Neural cell (in vitro differentiated cells): ENCODE data around the gene UPK3BL1. TPM values are rescaled to one million over a fixed set of nuclear protein-coding genes. Genes with fewer than 3 reads are reported as not detected.
"Not testable (repeated sequence)": the region's sequence is repeated elsewhere in the genome, so short reads cannot be mapped to it uniquely, and the experiment has no call there.

ENCODE experiments used
- H2AFZ ChIP-seq: fragments of 200-600, 300-800 bp; sonication (generic), shearing (Covaris generic); 2 replicates; pipeline ENCODE4 v1.6.0; 2014; ENCODE audit warnings: low read depth, mild to moderate bottlenecking, antibody characterized with exemption, low read length, moderate library complexity
- H3F3A ChIP-seq: fragments of 200-600 bp; shearing (Covaris generic); 2 replicates; pipeline ENCODE4 v1.6.1; 2016; ENCODE audit warnings: mild to moderate bottlenecking, moderate library complexity, mixed read lengths, antibody characterized with exemption, low read length; ENCODE audit not compliant: insufficient read depth, poor library complexity, severe bottlenecking
- H3K27ac ChIP-seq: fragments of 200-600, 300-800 bp; sonication (generic), shearing (Covaris generic); 2 replicates; pipeline ENCODE4 v1.5.1; 2014; ENCODE audit warnings: mild to moderate bottlenecking, low read length, moderate library complexity
- H3K27me3 ChIP-seq: fragments of 300-800, 200-600 bp; sonication (generic), shearing (Covaris generic); 2 replicates; pipeline ENCODE4 v1.6.0; 2014; ENCODE audit warnings: mild to moderate bottlenecking, low read depth, low read length, moderate library complexity; ENCODE audit not compliant: insufficient read depth
- H3K36me3 ChIP-seq: fragments of 300-800, 200-600 bp; sonication (generic), shearing (Covaris generic); 2 replicates; pipeline ENCODE4 v1.5.1; 2014; ENCODE audit warnings: mild to moderate bottlenecking, antibody characterized with exemption, low read length, moderate library complexity; ENCODE audit not compliant: insufficient read depth
- H3K4me2 ChIP-seq: fragments of 300-800, 200-600 bp; sonication (generic), shearing (Covaris generic); 2 replicates; pipeline ENCODE4 v1.6.0; 2014; ENCODE audit warnings: mild to moderate bottlenecking, low read length
- H3K4me3 ChIP-seq: fragments of 300-800, 200-600 bp; sonication (generic), shearing (Covaris generic); 2 replicates; pipeline ENCODE4 v1.5.1; 2014; ENCODE audit warnings: mild to moderate bottlenecking, low read length, moderate library complexity
- H3K79me2 ChIP-seq: fragments of 200-600 bp; shearing (Covaris generic); replicated peaks from 2 replicates; pipeline ENCODE4 v1.6.0; 2014; ENCODE audit warnings: mild to moderate bottlenecking, low read length, moderate library complexity; ENCODE audit not compliant: insufficient read depth
- H3K9ac ChIP-seq: fragments of 300-800, 200-600 bp; sonication (generic), shearing (Covaris generic); 2 replicates; pipeline ENCODE4 v1.6.1; 2016; ENCODE audit warnings: mild to moderate bottlenecking, low read length, mixed read lengths
- H3K9me2 ChIP-seq: fragments of 200-600 bp; shearing (Covaris generic); 2 replicates; pipeline ENCODE4 v1.6.1; 2016; ENCODE audit warnings: mild to moderate bottlenecking, low read length, mixed read lengths; ENCODE audit not compliant: insufficient read depth
- H3K9me3 ChIP-seq: fragments of 200-600, 300-800 bp; sonication (generic), shearing (Covaris generic); 2 replicates; pipeline ENCODE4 v1.6.1; 2016; ENCODE audit warnings: mild to moderate bottlenecking, mixed run types, low read length, moderate library complexity, mixed read lengths
- H4K20me1 ChIP-seq: fragments of 200-600 bp; shearing (Covaris generic); 2 replicates; pipeline ENCODE4 v1.6.1; 2016; ENCODE audit warnings: mild to moderate bottlenecking, mixed run types; ENCODE audit not compliant: insufficient read depth
- polyA plus RNA-seq: library from polyadenylated mRNA; depleted of rRNA; stranded (reverse); fragments of >200 nt; gene quantifications from 2 replicates; pipeline ENCODE4 v1.2.3, GENCODE V29; 2014
- small RNA-seq, 3 experiments: library from RNA; depleted of rRNA; stranded (forward); fragments of <200 nt; gene quantifications; one replicate each; pipeline ENCODE3, GENCODE V24; 2012

Gene UPK3BL1
- polyA plus RNA-seq, 1 donor from 2014 or later, result 30.2 TPM

GRCh38 chr7:102592477-102593019 lies 50.0 kb downstream of the UPK3BL1 start:
- H3K27ac ChIP-seq, H4K20me1 ChIP-seq, H3F3A ChIP-seq, H3K36me3 ChIP-seq, H2AFZ ChIP-seq, H3K9me3 ChIP-seq, H3K79me2 ChIP-seq, H3K4me2 ChIP-seq, H3K9ac ChIP-seq, H3K9me2 ChIP-seq, H3K4me3 ChIP-seq, H3K27me3 ChIP-seq: not testable (repeated sequence)

GRCh38 chr7:102589857-102590256 lies 52.7 kb downstream of the UPK3BL1 start:
- H3K4me2 ChIP-seq, H3K36me3 ChIP-seq, H3K27me3 ChIP-seq, H3K79me2 ChIP-seq, H3K9ac ChIP-seq, H3K9me3 ChIP-seq, H3K27ac ChIP-seq, H3F3A ChIP-seq, H4K20me1 ChIP-seq, H3K4me3 ChIP-seq, H3K9me2 ChIP-seq, H2AFZ ChIP-seq: not testable (repeated sequence)

Small RNAs within 50 kb of the gene (small RNA-seq; reads per million reads assigned to genes)
- 0 reads per million in 3 experiments for gene AC105052.3
- gene UPK3BL1, result 0 reads per million in 3 experiments

Other genes starting within 250 kb of the UPK3BL1 start
- gene PRKRIP1, start 246.4 kb downstream of the UPK3BL1 start, polyA plus RNA-seq, result 113 and 114 TPM in 2 replicates
- gene ORAI2, start 209.2 kb downstream of the UPK3BL1 start, polyA plus RNA-seq, result 36.3 and 52.0 TPM in 2 replicates
- gene ALKBH4, start 177.9 kb downstream of the UPK3BL1 start, polyA plus RNA-seq, result 27.2 and 28.2 TPM in 2 replicates
- 85.5 and 108 TPM in 2 replicates for gene LRWD1, start 177.8 kb downstream of the UPK3BL1 start, polyA plus RNA-seq
- gene POLR2J, start 163.9 kb downstream of the UPK3BL1 start, polyA plus RNA-seq, result 42.6 and 52.9 TPM in 2 replicates
- 31.9 and 43.0 TPM in 2 replicates for gene RASA4B, start 125.0 kb downstream of the UPK3BL1 start, polyA plus RNA-seq
- 9.0 and 23.6 TPM in 2 replicates for gene UPK3BL2, start 99.1 kb downstream of the UPK3BL1 start, polyA plus RNA-seq
- gene SPDYE2, start 91.6 kb downstream of the UPK3BL1 start, polyA plus RNA-seq, result not detected in 2 replicates
- gene POLR2J3, start 70.2 kb downstream of the UPK3BL1 start, polyA plus RNA-seq, result 16.8 and 22.7 TPM in 2 replicates
- 151 and 160 TPM in 2 replicates for gene RASA4, start 26.0 kb downstream of the UPK3BL1 start, polyA plus RNA-seq
- not detected in 2 replicates for gene SPDYE2B, start 7.5 kb upstream of the UPK3BL1 start, polyA plus RNA-seq
- 0.97 and 1.3 TPM in 2 replicates for gene POLR2J2, start 28.9 kb upstream of the UPK3BL1 start, polyA plus RNA-seq
- 14.6 and 26.3 TPM in 2 replicates for gene FAM185A, start 106.2 kb upstream of the UPK3BL1 start, polyA plus RNA-seq